ENCODE data around the gene STK4. TPM values are rescaled to one million over a fixed set of nuclear protein-coding genes. Genes with fewer than 3 reads are reported as not detected.
A peak's percentile ranks its signal among the peaks of the same experiment; 100 is the strongest.

The STK4 gene
- total RNA-seq, 1 donor, result 33.7 TPM

GRCh38 chr20:45034436-45034835, 68.1 kb downstream of the STK4 start:
- no peak overlapping the region for H3K27ac ChIP-seq (ENCODE audit: low read depth, low read length)
- no peak for TF ChIP-seq CTCF (IDR thresholded peaks at IDR 0.05; ENCODE audit: extremely low read depth, low read depth, low read length)
- H2AFZ ChIP-seq (ENCODE audit: low read length), result no peak overlapping the region
- no peaks in the 10 kb centered on the region for H3K9me3 ChIP-seq (ENCODE audit: low read depth, low read length)
- no peak for DNase-seq (ENCODE audit: insufficient read length, low spot score, missing footprints)
- no peaks in the 10 kb centered on the region for H3K36me3 ChIP-seq (ENCODE audit: insufficient read depth, low read length)
- no peak overlapping the region for H3K4me3 ChIP-seq (ENCODE audit: insufficient read depth, low read length)
- H4K20me1 ChIP-seq (ENCODE audit: insufficient read depth, low read length), result no peaks in the 10 kb centered on the region
- H3K4me2 ChIP-seq (ENCODE audit: insufficient read depth, low read length), result no peak overlapping the region
- H3K79me2 ChIP-seq (ENCODE audit: insufficient read depth, low read length), result peaks cover 8% of the 10 kb centered on the region
- no peaks in the 10 kb centered on the region for H3K27me3 ChIP-seq (ENCODE audit: insufficient read depth, low read length)
- H3K4me1 ChIP-seq (ENCODE audit: insufficient read depth, low read length), result peaks cover 31% of the 10 kb centered on the region

GRCh38 chr20:45036044-45036755, 69.9 kb downstream of the STK4 start:
- Histone ChIP-seq H3K36me3 (ENCODE audit: insufficient read depth, low read length) (no peaks in the 10 kb centered on the region), H3K27me3 (ENCODE audit: insufficient read depth, low read length) (no peaks in the 10 kb centered on the region), H3K4me1 (ENCODE audit: insufficient read depth, low read length) (peaks cover 39% of the 10 kb centered on the region), H3K79me2 (ENCODE audit: insufficient read depth, low read length) (peaks cover 17% of the 10 kb centered on the region), H3K4me2 (ENCODE audit: insufficient read depth, low read length) (peak overlapping the region; percentile 35), H2AFZ (ENCODE audit: low read length) (no peak overlapping the region), H4K20me1 (ENCODE audit: insufficient read depth, low read length) (no peaks in the 10 kb centered on the region), H3K4me3 (ENCODE audit: insufficient read depth, low read length) (no peak overlapping the region), H3K27ac (ENCODE audit: low read depth, low read length) (peak overlapping the region; percentile 65), H3K9me3 (ENCODE audit: low read depth, low read length) (no peaks in the 10 kb centered on the region)
- no peak for TF ChIP-seq CTCF (IDR thresholded peaks at IDR 0.05; ENCODE audit: extremely low read depth, low read depth, low read length)
- DNase-seq (ENCODE audit: insufficient read length, low spot score, missing footprints), result no peak

- Histone ChIP-seq H3K9me3 (ENCODE audit: low read depth, low read length) (no peaks in the 10 kb centered on the region), H3K4me3 (ENCODE audit: insufficient read depth, low read length) (no peak overlapping the region), H3K79me2 (ENCODE audit: insufficient read depth, low read length) (peaks cover 18% of the 10 kb centered on the region), H3K4me1 (ENCODE audit: insufficient read depth, low read length) (peaks cover 48% of the 10 kb centered on the region), H3K27ac (ENCODE audit: low read depth, low read length) (peak overlapping the region; percentile 65), H3K36me3 (ENCODE audit: insufficient read depth, low read length) (no peaks in the 10 kb centered on the region), H3K27me3 (ENCODE audit: insufficient read depth, low read length) (no peaks in the 10 kb centered on the region), H3K4me2 (ENCODE audit: insufficient read depth, low read length) (peak overlapping the region; percentile 41), H4K20me1 (ENCODE audit: insufficient read depth, low read length) (no peaks in the 10 kb centered on the region), H2AFZ (ENCODE audit: low read length) (no peak overlapping the region)
- no peak for DNase-seq (ENCODE audit: insufficient read length, low spot score, missing footprints)
- no peak for TF ChIP-seq CTCF (IDR thresholded peaks at IDR 0.05; ENCODE audit: extremely low read depth, low read depth, low read length)
Observed at GRCh38 chr20:45037050-45037449, 70.7 kb downstream of the STK4 start.

- Histone ChIP-seq H2AFZ (ENCODE audit: low read length) (no peak overlapping the region), H3K27ac (ENCODE audit: low read depth, low read length) (peak overlapping the region; percentile 65), H3K9me3 (ENCODE audit: low read depth, low read length) (no peaks in the 10 kb centered on the region), H3K4me1 (ENCODE audit: insufficient read depth, low read length) (peaks cover 50% of the 10 kb centered on the region), H3K4me2 (ENCODE audit: insufficient read depth, low read length) (no peak overlapping the region), H3K27me3 (ENCODE audit: insufficient read depth, low read length) (no peaks in the 10 kb centered on the region), H3K79me2 (ENCODE audit: insufficient read depth, low read length) (peaks cover 16% of the 10 kb centered on the region), H3K4me3 (ENCODE audit: insufficient read depth, low read length) (no peak overlapping the region), H3K36me3 (ENCODE audit: insufficient read depth, low read length) (no peaks in the 10 kb centered on the region), H4K20me1 (ENCODE audit: insufficient read depth, low read length) (no peaks in the 10 kb centered on the region)
- no peak for DNase-seq (ENCODE audit: insufficient read length, low spot score, missing footprints)
- TF ChIP-seq CTCF (IDR thresholded peaks at IDR 0.05; ENCODE audit: extremely low read depth, low read depth, low read length), result no peak
Observed at GRCh38 chr20:45037635-45038034, 71.3 kb downstream of the STK4 start.
